Ammon's horn (tissue), 1 donor: ENCODE measurements around the gene B9D2.
A peak's percentile ranks its signal among the peaks of the same experiment; 100 is the strongest.
"Not testable (repeated sequence)": the region's sequence is repeated elsewhere in the genome, so short reads cannot be mapped to it uniquely, and the experiment has no call there.

Source experiments
- DNase-seq: peaks from one replicate; pipeline ENCODE4 v3.0.0-alpha.2; 2016; ENCODE audit warnings: low spot score

B9D2 gene

GRCh38 chr19:41363753-41364523 is at the start of gene B9D2:
TSS of gene B9D2 (minus strand) at chr19:41364149. CDS start at chr19:41363519, 630 bp downstream.
- DNase-seq, result peak; percentile 99

GRCh38 chr19:41412953-41413352 is 49.0 kb upstream of the B9D2 start:
- DNase-seq, result no peak

GRCh38 chr19:41411968-41412265 is 48.0 kb upstream of the B9D2 start:
- peak; percentile 87 for DNase-seq

GRCh38 chr19:41411100-41411967 is 47.4 kb upstream of the B9D2 start:
- DNase-seq, result no peak

GRCh38 chr19:41410336-41411054 is 46.5 kb upstream of the B9D2 start:
- DNase-seq, result no peak

GRCh38 chr19:41409288-41409687 is 45.3 kb upstream of the B9D2 start:
- no peak for DNase-seq

GRCh38 chr19:41408846-41409245 is 44.9 kb upstream of the B9D2 start:
- DNase-seq, result not testable (repeated sequence)

- no peak for DNase-seq
These were observed 44.3 kb upstream of the B9D2 start for GRCh38 chr19:41408256-41408655.

GRCh38 chr19:41407271-41407670 is 43.3 kb upstream of the B9D2 start:
- no peak for DNase-seq

- no peak for DNase-seq
These were observed 41.8 kb upstream of the B9D2 start for GRCh38 chr19:41405776-41406175.

GRCh38 chr19:41403181-41403970 is 39.4 kb upstream of the B9D2 start:
- DNase-seq, result no peak

- DNase-seq, result no peak
These were observed 38.1 kb upstream of the B9D2 start for GRCh38 chr19:41402010-41402409.

- no peak for DNase-seq
These were observed 37.5 kb upstream of the B9D2 start for GRCh38 chr19:41401483-41401882.

- no peak for DNase-seq
These were observed 35.6 kb upstream of the B9D2 start for GRCh38 chr19:41399525-41399924.

- DNase-seq, result no peak
These were observed 35.1 kb upstream of the B9D2 start for GRCh38 chr19:41399091-41399490.

- no peak for DNase-seq
These were observed 34.6 kb upstream of the B9D2 start for GRCh38 chr19:41398598-41398997.

- DNase-seq, result no peak
These were observed 34.1 kb upstream of the B9D2 start for GRCh38 chr19:41398050-41398418.

GRCh38 chr19:41397086-41398049 is 33.4 kb upstream of the B9D2 start, which contains the start of the genes BCKDHA and EXOSC5:
TSS of gene BCKDHA (plus strand) at chr19:41397818. CDS start at chr19:41397828, 10 bp downstream.
TSS of gene EXOSC5 (minus strand) at chr19:41397359. CDS start at chr19:41397328, 31 bp downstream.
- DNase-seq, result peak; percentile 99

- DNase-seq, result no peak
These were observed 31.4 kb upstream of the B9D2 start for GRCh38 chr19:41395355-41395754.

- no peak for DNase-seq
These were observed 28.8 kb upstream of the B9D2 start for GRCh38 chr19:41392775-41393174.
